Measurements from ENCODE around the gene CALD1.

CALD1 gene

DNA sequence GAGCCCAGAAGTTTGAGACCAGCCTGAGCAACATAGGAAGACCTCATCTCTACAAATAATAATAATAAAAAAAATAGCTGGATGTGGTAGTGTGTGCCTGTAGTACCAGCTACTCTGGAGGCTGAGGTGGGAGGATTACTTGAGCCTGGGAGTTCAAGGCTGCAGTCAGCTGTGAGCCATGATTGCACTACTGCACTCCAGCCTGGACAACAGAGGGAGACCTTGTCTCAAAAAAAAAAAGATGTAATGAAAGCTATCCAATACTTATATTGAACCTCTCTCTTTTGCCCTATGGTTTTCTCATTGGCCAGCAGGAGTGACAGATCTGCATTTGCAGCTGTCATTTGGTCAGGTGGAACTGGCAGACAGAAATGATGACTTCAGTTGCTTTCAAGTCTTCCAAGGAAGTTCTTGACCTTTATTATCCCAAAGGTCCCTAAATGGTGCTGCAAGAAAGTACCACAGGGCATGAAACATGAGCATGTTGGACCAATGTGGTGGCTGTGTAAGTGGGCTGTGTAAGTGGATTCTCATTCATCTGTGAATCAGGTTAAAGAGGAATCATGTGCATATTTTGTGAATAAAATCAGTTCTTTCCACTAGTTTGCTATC lies 99.4 kb downstream of the CALD1 start:
- TF ChIP-seq, protein P1, sequence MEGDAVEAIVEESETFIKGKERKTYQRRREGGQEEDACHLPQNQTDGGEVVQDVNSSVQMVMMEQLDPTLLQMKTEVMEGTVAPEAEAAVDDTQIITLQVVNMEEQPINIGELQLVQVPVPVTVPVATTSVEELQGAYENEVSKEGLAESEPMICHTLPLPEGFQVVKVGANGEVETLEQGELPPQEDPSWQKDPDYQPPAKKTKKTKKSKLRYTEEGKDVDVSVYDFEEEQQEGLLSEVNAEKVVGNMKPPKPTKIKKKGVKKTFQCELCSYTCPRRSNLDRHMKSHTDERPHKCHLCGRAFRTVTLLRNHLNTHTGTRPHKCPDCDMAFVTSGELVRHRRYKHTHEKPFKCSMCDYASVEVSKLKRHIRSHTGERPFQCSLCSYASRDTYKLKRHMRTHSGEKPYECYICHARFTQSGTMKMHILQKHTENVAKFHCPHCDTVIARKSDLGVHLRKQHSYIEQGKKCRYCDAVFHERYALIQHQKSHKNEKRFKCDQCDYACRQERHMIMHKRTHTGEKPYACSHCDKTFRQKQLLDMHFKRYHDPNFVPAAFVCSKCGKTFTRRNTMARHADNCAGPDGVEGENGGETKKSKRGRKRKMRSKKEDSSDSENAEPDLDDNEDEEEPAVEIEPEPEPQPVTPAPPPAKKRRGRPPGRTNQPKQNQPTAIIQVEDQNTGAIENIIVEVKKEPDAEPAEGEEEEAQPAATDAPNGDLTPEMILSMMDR (IDR thresholded peaks at IDR 0.05; ENCODE audit: borderline replicate concordance, insufficient read depth, low read depth, low read length): 0 out of 2 replicates have a peak, but pooled peaks have one; percentile 10
- H3K4me3 ChIP-seq (ENCODE audit: low read depth, low read length): no peak overlapping the region

DNA sequence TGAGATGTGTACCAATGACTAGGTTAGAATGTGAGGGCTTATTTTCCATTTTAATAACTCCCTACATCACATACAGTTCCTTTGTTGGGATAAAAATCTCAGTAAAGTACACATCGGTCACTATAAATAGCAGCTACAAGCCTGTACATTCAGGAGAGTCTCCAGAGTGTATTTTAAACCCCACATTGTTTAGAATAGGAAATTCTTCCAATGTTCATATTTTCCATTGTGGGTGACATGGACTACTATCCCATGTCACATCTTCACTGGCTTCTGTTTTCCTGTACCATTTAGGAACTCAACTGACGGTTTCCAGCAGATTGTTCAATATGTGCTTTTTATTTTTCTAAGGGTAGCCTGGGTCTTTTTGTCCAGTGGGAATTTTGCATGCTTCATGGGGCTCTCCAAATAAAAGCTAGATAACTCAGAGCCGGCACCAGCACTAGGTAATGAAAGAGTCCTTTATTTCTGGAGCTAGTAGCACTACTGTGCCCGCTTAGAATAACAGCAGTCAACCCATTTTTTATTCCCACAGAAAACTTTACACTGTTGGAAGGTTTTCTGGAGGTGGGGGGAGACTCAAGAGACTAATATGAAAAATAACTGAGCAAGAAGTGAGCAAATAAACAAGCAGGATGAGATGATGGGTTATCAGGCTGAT lies 100.5 kb downstream of the CALD1 start:
- TF ChIP-seq, protein P1 (IDR thresholded peaks at IDR 0.05; ENCODE audit: borderline replicate concordance, insufficient read depth, low read depth, low read length): no peak
- no peak overlapping the region for H3K4me3 ChIP-seq (ENCODE audit: low read depth, low read length)

DNA sequence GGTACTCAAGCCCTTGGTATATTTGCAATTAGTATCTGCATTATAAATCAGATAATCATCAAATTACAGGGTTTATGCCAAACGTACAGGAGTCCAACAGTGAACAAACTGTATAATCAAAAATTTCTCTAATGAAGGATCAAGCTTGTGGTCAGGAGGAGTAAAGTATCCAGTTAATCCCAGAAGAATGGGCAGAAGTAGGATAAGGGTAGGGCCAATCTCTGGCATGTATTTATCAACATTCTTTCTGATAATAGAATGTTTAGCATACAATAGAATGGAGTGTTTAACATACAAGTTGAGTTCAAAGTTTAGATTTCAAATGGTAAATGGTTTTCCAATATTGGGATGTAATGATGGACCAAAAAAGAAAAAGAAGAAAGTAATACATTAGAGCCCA lies 103.0 kb downstream of the CALD1 start:
- H3K4me3 ChIP-seq (ENCODE audit: low read depth, low read length): no peak overlapping the region
- TF ChIP-seq, protein P1 (IDR thresholded peaks at IDR 0.05; ENCODE audit: borderline replicate concordance, insufficient read depth, low read depth, low read length): no peak

DNA sequence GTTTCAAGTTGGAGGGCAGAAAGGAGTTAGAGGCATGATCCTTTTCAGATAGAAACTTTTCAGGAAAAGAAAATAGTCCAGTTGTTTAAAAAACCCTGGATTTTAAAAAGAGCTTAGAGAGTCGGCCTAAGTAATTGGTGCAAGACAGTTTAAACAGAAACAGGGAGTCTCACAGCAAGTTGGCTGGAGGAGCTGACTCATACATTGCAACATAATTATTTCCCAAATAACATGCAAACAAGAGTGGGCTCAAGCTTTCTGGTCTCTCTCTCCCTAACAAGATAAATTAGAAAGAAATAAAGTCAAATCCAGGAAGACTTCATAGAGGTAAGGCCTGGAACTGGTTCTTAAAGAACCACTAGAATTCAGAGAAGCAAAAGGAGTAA lies 106.5 kb downstream of the CALD1 start:
- TF ChIP-seq, protein P1 (IDR thresholded peaks at IDR 0.05; ENCODE audit: borderline replicate concordance, insufficient read depth, low read depth, low read length): no peak
- no peak overlapping the region for H3K4me3 ChIP-seq (ENCODE audit: low read depth, low read length)

DNA sequence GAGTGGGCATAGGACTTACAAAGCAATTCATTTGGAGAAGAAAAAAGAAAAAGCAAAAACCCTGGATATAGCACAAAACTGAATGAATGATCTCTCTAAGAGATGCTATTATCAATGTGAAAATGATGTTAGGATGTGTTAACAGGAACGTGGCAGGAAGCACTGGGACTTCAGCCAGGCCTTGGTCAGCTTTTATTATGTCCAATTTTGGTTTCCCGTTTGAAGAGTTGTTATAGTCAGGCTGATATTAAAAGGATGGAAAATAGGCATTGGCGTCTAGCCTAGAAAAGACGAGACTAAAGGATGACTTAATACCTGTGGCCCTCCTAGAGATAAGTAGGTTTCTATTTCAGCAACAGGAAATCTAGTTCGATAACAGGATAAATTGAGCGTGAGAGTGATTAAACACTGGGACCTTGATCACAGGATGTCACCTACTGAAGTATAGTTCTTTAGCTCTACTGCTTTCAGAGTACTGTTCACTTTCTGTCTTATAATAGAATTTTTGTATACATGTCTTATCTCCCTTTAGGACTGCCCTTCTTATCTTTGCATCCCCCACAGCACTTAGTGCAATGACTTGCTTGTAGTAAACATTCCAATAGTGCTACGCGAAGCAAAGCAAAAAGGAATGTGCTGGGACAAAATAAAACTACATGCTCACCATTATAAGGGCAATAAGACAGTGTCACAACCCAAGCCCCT lies 107.1 kb downstream of the CALD1 start:
- TF ChIP-seq, protein P1 (IDR thresholded peaks at IDR 0.05; ENCODE audit: borderline replicate concordance, insufficient read depth, low read depth, low read length): no peak
- H3K4me3 ChIP-seq (ENCODE audit: low read depth, low read length): no peak overlapping the region

DNA sequence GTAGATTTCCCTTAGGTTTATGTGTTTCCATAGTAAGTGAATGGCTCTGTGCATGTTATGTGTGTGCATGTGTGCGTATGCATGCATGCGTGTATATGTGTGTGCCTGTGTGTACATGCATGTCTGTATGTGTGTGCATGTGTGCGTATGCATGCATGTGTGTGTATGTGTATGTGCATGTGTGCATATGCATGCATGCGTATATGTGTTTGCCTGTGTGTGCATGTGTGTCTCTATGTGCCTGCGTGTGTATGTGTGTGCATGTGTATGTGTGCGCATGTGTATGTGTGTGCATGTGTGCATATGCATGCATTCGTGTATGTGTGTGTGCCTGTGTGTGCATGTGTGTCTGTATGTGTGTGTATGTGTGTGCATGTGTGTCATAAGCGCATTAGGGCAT lies 108.1 kb downstream of the CALD1 start:
- TF ChIP-seq, protein P1 (IDR thresholded peaks at IDR 0.05; ENCODE audit: borderline replicate concordance, insufficient read depth, low read depth, low read length): no peak
- no peak overlapping the region for H3K4me3 ChIP-seq (ENCODE audit: low read depth, low read length)
